ENCODE data around the gene PRMT7.
A peak's percentile ranks its signal among the peaks of the same experiment; 100 is the strongest.

PRMT7 gene, protein sequence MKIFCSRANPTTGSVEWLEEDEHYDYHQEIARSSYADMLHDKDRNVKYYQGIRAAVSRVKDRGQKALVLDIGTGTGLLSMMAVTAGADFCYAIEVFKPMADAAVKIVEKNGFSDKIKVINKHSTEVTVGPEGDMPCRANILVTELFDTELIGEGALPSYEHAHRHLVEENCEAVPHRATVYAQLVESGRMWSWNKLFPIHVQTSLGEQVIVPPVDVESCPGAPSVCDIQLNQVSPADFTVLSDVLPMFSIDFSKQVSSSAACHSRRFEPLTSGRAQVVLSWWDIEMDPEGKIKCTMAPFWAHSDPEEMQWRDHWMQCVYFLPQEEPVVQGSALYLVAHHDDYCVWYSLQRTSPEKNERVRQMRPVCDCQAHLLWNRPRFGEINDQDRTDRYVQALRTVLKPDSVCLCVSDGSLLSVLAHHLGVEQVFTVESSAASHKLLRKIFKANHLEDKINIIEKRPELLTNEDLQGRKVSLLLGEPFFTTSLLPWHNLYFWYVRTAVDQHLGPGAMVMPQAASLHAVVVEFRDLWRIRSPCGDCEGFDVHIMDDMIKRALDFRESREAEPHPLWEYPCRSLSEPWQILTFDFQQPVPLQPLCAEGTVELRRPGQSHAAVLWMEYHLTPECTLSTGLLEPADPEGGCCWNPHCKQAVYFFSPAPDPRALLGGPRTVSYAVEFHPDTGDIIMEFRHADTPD

DNA sequence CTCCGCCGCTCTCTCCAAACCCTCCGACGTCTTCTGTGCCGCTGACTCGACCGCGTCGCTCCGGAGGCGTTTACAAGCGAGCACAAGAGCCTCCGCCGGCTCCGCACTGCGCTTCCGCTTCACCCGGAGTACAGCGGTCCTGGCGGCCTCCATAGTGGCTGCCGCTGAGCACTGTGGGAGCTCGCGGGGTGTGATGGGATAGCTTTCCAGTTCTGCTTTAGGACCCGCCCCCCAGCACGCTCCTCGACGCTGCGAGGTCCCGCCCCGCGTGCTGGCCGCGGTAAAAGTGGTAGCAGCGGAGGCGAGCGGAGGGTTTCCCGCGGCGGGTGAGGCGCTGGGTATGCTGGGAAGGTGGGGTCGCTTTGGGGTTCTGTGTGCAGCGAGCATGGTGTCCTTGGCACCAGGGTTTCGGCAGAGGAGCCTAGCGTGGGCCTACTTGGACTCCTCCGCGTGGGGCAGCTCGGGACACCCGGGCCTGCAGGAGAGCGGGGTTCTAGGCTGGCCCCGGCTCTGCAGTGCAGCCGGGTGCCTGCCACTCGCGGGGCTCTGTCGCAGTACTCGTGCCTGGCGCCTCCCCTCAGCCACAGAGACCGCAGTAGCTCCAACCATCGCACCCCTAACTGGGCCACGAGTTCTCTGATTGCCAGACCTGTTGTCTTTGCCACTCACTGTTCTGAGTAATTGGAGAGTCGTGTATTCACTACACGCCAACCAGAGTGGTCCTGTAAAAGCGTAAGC is at the start of gene PRMT7, which contains the start of gene SLC7A6OS:
Gene PRMT7, plus strand, starts transcription at position 246 of the 738 bp plus-strand sequence. CDS start 4,961 bp downstream, outside the sequence.
Gene SLC7A6OS, minus strand, starts transcription at position 173 of the 738 bp plus-strand sequence. Its CDS starts 20 bp downstream, at position 153.
- DNase-seq, result peak; percentile 94

DNA sequence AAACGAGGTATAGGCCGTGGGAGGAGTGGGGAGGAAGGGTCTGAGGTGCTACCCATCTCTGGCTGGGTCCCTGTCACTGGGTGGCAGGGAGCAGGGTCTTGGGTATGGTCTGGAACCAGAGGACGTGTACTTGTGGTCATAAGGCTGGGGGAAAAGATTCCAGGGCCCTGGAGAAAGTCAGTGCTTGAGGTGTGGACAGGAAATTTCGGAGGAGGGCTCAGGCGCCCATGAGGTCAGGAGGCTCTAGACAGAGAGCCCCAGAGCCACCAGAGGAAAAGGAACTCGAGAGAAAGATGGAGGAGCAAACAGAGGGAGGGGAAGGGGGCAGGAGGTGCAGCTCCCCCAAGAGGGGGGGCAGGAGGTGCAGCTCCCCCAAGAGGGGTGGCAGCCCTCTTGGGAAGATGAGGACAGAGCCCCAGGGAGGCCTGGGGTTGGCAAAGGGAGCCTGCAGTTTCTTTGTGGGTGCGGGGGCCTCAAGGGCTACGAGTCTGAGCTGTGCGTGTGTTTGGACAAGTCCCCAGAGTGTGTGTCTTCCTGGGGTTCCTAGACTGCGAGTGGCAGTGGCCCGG is 47.2 kb upstream of the PRMT7 start:
- DNase-seq, result no peak

DNA sequence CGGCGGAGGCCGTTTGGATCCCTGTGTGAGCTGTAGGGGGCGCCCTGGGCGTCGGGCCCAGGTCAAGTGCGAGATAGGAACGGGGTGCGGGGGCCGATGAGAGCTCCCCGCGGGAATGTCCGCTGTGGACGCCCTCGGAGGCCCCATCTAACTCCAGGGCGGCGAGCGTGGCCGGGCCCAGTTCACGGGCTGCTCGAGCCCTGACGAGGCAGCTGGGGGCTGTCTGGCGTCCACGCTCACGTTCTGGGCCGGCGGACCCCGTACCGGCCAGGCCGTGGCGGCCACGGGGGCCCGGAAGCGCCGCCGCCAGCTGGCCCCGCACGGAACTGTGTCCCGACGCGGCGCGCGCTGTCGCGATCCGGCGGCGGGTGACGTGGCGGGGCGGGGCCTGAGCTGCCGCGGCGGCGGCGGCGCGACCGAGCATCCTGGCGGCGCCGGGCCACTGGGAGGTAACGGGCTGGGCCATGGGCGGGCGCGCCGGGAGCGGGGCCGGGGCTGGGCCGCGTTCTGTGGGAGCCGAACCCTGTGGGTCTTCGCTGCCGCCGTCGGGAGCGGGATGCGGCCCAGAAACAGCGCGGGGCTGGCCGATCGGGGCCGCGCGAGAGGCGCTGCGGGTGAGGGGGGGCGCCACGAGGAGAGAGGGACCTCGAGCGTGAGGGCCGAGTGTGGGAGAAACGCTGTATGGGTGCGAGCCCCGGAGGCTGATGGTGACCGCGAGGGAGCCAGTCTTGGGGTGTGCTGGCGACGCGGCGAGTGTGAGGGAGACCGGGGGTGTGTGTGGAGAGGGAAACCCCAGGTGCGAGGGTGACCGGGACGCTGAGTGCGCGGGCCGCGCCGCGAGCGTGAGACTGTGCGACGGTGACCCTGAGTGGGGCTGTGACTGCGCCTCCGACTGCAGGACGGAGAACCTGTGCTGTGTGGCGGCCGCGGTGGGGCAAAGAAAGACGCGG is 46.4 kb upstream of the PRMT7 start, which contains the start of gene SLC7A6:
Gene SLC7A6, plus strand, starts transcription at position 399 of the 950 bp plus-strand sequence. CDS start 10,201 bp downstream, outside the sequence.
- DNase-seq, result peak; percentile 88

DNA sequence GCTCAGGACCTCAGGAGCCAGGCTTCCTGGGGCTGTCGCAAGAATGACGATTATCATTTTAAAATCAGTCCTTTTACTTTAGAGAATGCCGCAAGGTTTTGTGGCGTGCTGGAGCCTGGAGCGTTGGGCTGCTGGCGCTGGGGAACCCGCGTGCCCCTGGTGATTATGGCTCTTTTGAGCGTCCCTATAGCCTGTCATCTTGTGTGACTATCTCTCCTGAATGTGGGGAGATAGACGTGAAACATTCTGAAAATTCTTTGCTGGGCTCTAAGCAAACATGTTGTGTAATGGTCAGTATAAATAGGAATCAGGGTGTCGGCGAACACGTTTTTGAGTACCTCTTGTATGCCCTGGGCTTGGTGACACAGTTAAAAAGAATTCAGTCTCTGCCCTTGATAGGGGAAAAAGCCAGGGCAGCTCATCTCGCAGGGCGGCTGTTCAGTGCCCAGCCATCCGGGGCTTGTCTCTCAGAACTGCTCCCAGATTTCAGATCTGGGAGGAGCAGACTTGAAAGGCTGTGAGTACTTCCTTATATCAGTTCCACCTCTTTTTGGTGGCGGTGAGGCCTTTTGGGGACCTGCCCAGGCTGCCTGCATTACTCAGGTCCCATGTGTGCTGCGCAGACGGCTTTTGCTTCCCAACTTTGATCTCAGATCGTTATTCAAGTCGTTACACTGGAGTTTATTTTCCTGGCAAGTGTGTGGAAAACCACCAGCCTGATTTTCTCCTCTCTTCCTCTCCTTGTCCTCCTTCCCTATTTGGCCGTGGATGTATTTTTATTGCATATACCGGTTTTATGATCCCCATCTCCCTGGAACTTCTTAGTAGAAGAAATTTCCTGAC is 45.5 kb upstream of the PRMT7 start:
- peak; percentile 71 for DNase-seq

DNA sequence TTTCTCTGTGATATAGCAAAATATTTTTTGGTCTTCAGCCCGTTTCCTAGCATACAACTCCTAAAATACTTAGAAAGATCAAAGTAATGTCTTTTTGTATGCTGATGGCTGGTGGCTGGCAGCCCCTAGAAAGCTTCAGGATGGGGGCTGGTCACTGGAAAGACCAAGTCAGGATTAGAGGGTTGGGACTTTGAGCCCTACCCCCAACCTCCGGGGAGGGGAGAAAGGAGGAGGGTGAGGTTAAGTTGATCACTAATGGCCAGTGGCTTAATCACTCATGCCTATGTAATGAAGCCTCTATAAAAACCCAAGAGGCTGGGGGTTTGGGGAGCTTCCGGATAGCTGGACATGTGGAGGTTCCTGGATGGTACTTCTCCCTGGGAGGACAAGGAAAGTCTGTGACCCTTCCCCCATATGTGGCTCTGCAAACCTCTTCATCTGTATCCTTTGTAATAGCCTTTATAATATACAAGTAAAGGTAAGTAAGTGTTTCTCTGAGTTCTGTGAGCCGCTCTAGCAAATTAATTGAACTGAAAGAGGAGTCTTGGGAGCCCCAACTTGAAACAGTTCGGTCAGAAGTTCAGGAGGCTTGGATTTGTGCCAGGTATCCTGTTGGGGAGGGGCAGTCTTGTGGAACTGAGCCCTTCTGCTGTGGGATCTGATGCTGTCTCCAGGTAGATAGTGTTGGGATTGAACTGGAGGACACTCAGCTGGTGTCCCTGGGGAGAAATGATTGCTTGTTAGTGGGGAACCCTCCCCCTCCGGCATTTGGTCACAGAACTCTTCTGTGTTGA is 43.0 kb upstream of the PRMT7 start:
- DNase-seq, result no peak

DNA sequence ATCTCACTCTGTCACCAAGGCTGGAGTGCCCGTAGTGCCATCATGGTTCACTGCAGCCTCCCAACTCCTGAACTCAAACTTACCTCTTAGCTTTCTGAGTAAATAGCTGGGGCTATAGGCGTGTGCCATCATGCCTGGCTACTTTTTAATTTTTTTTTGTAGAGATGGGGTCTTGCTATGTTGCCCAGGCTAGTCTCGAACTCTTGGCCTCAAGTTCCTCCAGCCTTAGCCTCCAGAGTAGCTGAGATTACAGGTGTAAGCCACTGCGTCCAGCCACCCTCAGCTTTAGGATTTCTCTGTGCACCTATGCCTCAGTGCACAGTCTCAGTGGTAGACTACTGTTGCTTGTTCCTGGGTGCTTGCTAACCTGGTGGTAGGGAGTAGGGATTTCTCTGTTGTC is 41.0 kb upstream of the PRMT7 start:
- DNase-seq, result no peak

DNA sequence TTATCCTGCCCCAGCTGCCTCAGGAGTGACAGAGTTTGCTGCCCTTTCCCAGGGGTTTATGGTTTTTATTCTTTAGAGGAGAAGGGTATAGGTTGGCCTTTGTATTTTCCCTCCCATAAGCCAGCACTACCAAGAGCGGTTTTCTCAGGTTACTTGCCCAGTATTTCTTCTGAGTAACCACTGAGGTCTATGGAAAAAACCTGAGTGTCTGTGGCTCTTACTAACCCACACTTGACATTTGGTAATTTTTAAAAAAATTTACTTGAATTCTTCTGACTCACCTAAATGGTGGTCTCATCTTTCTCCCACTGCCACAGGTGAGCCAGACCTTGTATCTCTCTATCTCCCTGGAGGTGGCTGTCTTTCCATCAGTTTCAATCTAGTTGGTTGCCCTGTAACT is 40.5 kb upstream of the PRMT7 start:
- DNase-seq, result no peak

DNA sequence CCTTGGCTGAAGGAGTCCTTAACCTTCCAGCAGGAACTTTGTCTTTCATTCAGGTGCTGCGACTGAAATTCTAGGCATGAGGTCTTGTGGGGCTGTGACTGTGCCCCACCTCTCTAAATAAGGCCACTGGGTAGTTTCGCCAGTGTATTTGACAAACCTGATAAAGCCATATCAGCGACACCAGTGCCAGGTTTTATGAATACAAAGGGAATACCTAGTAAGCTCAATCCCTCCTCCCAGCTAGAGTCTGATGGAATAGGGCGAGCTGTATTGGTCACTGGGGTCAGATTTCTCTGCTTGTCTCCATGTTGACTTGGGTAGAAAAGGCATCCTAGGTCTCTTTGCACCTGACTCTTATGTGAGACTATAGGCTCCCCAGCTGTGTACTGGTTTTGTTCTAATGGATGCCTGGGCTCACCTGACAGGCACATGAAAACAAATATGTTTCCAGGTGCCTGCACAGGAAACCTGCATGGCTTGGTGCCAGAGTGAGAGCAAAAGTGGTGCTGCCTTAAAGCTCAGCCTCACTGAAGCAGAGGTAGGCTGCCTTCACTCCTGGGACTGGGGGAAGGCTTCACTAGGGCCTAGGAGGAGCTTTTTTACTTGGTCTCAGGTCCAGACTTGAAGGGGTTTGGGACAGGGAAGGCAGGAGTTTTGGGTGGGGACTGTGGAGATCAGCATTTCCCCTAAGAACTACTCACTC is 38.2 kb upstream of the PRMT7 start:
- DNase-seq, result peak; percentile 85

DNA sequence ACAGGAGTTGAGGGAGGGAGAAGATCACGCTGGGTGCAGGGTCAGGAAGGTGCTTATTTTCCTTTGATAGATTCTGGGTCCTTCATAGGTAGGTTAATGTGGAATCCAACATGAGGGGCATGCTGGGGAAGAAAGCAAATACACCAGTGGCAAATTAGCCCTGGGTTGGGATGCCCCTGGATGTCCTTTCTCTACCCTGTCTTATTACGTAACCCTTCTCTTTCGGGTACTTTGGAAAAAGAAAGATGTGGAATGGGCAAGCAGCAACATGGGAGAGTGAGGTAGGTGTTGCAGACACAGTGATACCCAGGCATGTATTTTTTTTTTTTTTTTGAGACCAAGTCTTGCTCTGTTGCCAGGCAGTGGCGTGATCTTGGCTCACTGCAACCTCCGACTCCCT is 37.4 kb upstream of the PRMT7 start:
- no peak for DNase-seq

DNA sequence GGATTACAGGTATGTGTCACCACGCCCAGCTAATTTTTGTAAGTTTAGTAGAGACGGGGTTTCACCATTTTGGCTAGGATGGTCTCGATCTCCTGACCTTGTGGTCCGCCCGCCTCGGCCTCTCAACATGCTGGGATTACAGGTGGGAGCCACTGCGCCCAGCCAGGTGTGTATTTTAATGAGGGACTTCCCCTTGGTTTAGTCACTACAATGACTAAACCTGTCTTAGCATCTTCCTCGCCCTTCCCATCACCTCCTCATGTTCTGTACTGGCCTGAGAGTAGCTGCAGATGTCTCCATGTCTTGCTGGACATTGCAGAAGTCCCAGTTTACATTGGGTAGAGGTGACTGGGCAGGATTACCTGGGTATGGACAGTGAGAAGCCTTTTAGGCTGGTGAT is 36.9 kb upstream of the PRMT7 start:
- DNase-seq, result peak; percentile 42

DNA sequence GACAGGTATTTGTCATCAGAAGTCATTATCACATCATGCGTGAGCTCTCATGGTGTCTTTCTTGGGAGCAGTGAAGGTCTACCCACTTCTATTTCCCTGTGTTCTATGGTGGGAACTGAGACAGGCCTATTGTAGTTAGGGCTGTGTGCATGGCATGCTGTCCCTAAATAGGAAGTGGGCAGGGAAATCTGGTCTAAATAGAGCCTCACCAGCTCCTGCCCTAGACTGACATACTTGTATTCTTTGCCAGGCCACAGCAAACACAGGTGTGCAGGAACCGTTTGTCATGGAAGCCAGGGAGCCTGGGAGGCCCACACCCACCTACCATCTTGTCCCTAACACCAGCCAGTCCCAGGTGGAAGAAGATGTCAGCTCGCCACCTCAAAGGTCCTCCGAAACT is 36.4 kb upstream of the PRMT7 start:
- no peak for DNase-seq

DNA sequence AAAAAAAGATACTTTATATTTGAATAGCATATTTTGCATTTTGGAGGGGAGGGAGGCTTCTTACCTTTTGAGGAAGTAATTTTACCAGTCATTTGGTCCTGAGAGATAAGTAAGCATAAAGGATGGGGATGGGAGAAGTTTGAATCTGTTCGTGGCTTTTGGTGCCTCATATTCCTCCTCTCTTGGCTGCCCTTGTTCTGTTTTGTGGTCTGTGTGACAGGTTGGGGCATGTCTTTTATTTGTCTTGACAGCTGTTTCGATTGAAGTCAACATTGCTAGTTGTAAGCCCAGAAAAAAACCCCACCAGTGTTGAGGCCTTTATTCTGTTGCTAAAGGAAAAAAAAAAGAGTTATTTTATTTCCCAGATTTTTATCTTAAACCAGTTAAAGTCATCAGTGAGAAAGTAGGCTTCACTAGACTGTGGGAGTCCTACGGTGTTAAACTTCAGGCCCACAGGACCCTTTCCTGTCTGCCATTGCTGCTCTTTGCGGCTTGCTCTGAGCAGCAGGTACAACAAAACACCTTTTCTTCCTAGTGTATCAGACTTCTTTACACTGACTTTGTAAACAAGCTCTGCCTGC is 35.1 kb upstream of the PRMT7 start:
- DNase-seq, result peak; percentile 72

DNA sequence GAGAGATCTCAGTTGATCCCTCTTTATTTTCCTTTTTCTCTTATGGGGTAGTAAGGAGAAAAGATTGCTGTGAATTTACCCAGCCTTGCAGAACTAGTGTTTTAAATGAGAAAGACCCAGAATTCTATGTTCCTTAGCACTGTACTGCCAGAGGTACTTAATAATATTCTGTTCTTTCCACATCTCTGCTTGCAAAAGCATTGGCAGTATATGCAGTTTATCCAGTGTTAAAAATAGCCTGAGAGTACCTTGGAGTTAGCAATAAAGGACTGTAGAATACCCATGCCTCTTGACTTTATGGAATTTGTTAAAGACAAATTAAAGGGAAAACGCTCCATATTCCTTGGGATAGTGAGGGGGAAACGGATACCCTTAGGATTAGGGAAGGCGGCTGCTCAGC is 34.6 kb upstream of the PRMT7 start:
- no peak for DNase-seq

DNA sequence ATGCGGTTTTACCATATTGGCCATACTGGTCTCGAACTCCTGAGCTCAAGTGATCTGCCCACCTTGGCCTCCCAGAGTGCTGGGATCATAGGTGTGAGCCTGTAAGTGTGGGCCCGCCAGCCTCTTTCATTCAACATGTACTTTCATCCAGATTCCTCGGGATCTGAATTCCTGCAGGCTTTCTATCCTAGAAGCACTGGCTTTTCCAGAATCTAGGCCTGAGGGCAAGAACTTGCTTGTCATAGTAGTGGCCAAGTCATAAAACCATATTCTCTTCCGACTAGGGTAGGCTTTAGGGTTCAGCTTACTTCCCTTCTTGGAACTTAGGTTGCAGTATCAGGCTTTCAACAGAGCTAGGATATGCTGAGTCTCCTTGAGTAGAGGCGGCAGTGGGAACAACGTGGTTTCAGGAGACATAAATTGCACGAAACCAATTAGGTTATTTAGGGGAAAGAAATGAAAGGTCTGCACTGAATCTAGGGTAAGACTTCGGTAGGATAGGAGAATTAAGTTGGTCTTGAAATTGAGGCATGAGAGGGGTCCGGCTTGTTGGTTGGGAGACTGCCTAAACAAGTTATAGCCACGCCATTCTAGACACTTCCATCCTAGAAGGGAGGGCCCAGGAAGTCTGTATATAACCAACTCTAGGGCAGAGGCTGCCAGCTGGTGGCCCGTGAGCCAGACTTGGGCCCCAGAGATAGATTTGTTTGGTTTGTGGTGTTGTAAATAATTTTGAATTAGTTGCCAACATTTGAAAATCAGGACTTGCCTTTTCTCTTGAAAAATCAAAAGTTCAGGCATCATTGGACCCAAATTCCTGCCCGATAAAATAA is 30.9 kb upstream of the PRMT7 start:
- DNase-seq, result no peak

DNA sequence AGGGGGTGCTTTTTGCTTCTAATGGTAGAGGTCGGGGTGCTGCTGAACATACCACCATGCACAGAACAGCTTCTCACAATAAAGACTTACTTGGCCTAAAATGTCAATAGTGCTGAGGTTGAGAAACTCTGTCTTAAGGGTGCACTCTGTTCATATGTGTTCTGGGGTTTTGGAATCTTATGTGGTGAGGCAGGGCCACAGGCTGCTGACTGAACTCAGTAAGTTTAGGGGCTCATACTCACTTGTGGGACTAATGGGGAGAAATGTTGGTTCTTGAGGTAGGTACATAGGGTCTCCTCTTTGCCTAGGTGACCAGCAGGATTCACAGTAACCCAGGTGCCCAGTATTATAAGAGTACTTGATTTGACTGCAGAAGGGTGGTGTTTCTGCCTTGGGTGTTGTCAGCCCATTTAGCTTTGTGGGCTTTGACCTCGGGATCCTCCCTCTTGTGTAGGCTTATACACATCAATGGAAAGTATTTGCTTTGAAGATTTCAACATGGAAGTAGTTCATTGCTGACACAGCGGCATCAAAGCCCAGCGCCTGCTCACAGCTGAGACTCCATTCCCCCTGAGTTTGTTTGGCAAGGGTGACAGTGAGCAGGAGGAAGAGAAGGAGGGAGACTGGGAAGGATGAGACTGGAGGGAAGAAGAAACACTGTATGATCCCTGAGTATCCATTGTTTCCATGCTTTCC is 29.3 kb upstream of the PRMT7 start:
- DNase-seq, result peak; percentile 62

DNA sequence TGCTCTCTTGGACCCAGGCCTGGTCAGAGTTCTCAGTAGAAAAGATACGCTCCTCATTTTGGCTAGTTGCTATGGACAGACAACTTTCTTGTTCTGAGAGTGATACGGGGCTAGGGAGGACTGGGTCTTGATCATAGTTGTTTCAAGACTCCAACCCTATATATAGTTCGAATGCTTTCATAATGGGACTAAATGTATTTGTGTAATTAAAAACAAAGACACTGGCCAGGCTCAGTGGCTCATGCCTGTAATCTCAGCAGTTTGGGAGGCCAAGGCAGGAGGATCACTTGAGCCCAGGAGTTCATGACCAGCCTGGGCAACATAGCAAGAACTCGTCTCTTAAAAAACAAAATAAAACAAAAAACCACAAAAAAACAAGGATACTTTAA is 28.8 kb upstream of the PRMT7 start:
- DNase-seq, result no peak

DNA sequence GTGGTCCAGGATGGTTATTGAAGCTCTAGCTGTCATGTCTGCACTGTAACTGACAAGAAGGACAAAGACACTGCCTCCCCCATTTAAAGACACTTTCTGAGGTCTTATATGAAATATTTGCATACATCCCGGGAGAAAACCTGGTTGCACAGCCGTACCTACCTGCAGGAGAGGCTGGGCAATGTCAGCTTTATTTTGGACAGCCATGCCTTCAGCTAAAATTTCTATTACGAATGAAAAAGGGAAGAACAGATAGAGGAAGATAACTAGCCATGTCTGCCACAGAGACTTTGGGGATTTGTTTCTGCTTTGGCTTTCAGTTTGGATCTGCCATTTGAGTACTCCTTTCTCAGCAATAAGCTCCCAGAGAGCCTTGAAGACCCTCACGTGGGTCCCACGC is 27.5 kb upstream of the PRMT7 start:
- no peak for DNase-seq

Data from CD4-positive, alpha-beta T cell treated with Interleukin-17A for 4 hours (primary cell).